ENCODE results near the gene PLXNB3.
"Not testable (repeated sequence)": the region's sequence is repeated elsewhere in the genome, so short reads cannot be mapped to it uniquely, and the experiment has no call there.

PLXNB3 gene

GRCh38 chrX:153763989-153764755 is at the start of gene PLXNB3:
Gene PLXNB3 (plus strand): TSS chrX:153764249. CDS start chrX:153765536, 1,287 bp downstream.
- peak; percentile 75 for DNase-seq

GRCh38 chrX:153714256-153714655 is 49.8 kb upstream of the PLXNB3 start:
- DNase-seq: no peak

GRCh38 chrX:153717445-153717844 is 46.6 kb upstream of the PLXNB3 start:
- no peak for DNase-seq

GRCh38 chrX:153719238-153719637 is 44.8 kb upstream of the PLXNB3 start:
- DNase-seq: no peak

GRCh38 chrX:153719701-153720100 is 44.3 kb upstream of the PLXNB3 start:
- DNase-seq: no peak

GRCh38 chrX:153722704-153723350 is 41.2 kb upstream of the PLXNB3 start:
- DNase-seq: no peak

GRCh38 chrX:153723351-153724251 is 40.4 kb upstream of the PLXNB3 start:
- DNase-seq: peak; percentile 60

GRCh38 chrX:153724252-153725038 is 39.6 kb upstream of the PLXNB3 start, which contains the start of the genes ABCD1 and BCAP31:
Gene ABCD1 (plus strand): TSS chrX:153724856. CDS start chrX:153725267, 411 bp downstream.
Gene BCAP31 (minus strand): TSS chrX:153724387. CDS start chrX:153723244, 1,143 bp downstream.
- peak; percentile 88 for DNase-seq

- no peak for DNase-seq
Observed at GRCh38 chrX:153725039-153725831, 38.8 kb upstream of the PLXNB3 start.

GRCh38 chrX:153725832-153726285 is 38.2 kb upstream of the PLXNB3 start:
- DNase-seq: no peak

- peak; percentile 83 for DNase-seq
Observed at GRCh38 chrX:153726286-153727122, 37.5 kb upstream of the PLXNB3 start.

- DNase-seq: no peak
Observed at GRCh38 chrX:153727123-153727931, 36.7 kb upstream of the PLXNB3 start.

- no peak for DNase-seq
Observed at GRCh38 chrX:153728095-153728494, 36.0 kb upstream of the PLXNB3 start.

- no peak for DNase-seq
Observed at GRCh38 chrX:153728951-153729631, 35.0 kb upstream of the PLXNB3 start.

GRCh38 chrX:153730115-153730514 is 33.9 kb upstream of the PLXNB3 start:
- not testable (repeated sequence) for DNase-seq

- no peak for DNase-seq
Observed at GRCh38 chrX:153731117-153731844, 32.8 kb upstream of the PLXNB3 start.

- DNase-seq: no peak
Observed at GRCh38 chrX:153731845-153732215, 32.2 kb upstream of the PLXNB3 start.

- no peak for DNase-seq
Observed at GRCh38 chrX:153732401-153732800, 31.6 kb upstream of the PLXNB3 start.

Data from retina (tissue), 1 donor.